ENCODE results near the gene RAD51B.

Gene RAD51B

GRCh38 chr14:68568907-68569897 is 749.6 kb downstream of the RAD51B start:
- TF ChIP-seq CTCF (IDR thresholded peaks at IDR 0.05; ENCODE audit: low read length, missing control alignments) = no peak
- no peak for DNase-seq (ENCODE audit: low read depth)

GRCh38 chr14:68569970-68570409 is 750.4 kb downstream of the RAD51B start:
- no peak for TF ChIP-seq CTCF (IDR thresholded peaks at IDR 0.05; ENCODE audit: low read length, missing control alignments)
- no peak for DNase-seq (ENCODE audit: low read depth)

More at GRCh38 chr14:68568907-68569897, 749.6 kb downstream of the RAD51B start:
- no peak overlapping the region for H3K4me3 ChIP-seq (replicated peaks; ENCODE audit: low read depth, low read length)

GRCh38 chr14:68571114-68571591 is 751.6 kb downstream of the RAD51B start:
- no peak for DNase-seq (ENCODE audit: low read depth)
- TF ChIP-seq CTCF (IDR thresholded peaks at IDR 0.05; ENCODE audit: low read length, missing control alignments) = no peak
- H3K4me3 ChIP-seq (replicated peaks; ENCODE audit: low read depth, low read length) = no peak overlapping the region

More at GRCh38 chr14:68569970-68570409, 750.4 kb downstream of the RAD51B start:
- no peak overlapping the region for H3K4me3 ChIP-seq (replicated peaks; ENCODE audit: low read depth, low read length)

GRCh38 chr14:68571928-68572525 is 752.4 kb downstream of the RAD51B start:
- H3K4me3 ChIP-seq (replicated peaks; ENCODE audit: low read depth, low read length) = no peak overlapping the region
- DNase-seq (ENCODE audit: low read depth) = no peak
- no peak for TF ChIP-seq CTCF (IDR thresholded peaks at IDR 0.05; ENCODE audit: low read length, missing control alignments)

- no peak for TF ChIP-seq CTCF (IDR thresholded peaks at IDR 0.05; ENCODE audit: low read length, missing control alignments)
- H3K4me3 ChIP-seq (replicated peaks; ENCODE audit: low read depth, low read length) = no peak overlapping the region
- DNase-seq (ENCODE audit: low read depth) = no peak
Observed at GRCh38 chr14:68573126-68573525, 753.5 kb downstream of the RAD51B start.

GRCh38 chr14:68573722-68574121 is 754.1 kb downstream of the RAD51B start:
- no peak overlapping the region for H3K4me3 ChIP-seq (replicated peaks; ENCODE audit: low read depth, low read length)
- no peak for TF ChIP-seq CTCF (IDR thresholded peaks at IDR 0.05; ENCODE audit: low read length, missing control alignments)
- no peak for DNase-seq (ENCODE audit: low read depth)
